ENCODE data around the gene ATP2A1.

GRCh38 chr16:28838558-28838918, 39.8 kb upstream of the ATP2A1 start:
- TF ChIP-seq, protein P1, sequence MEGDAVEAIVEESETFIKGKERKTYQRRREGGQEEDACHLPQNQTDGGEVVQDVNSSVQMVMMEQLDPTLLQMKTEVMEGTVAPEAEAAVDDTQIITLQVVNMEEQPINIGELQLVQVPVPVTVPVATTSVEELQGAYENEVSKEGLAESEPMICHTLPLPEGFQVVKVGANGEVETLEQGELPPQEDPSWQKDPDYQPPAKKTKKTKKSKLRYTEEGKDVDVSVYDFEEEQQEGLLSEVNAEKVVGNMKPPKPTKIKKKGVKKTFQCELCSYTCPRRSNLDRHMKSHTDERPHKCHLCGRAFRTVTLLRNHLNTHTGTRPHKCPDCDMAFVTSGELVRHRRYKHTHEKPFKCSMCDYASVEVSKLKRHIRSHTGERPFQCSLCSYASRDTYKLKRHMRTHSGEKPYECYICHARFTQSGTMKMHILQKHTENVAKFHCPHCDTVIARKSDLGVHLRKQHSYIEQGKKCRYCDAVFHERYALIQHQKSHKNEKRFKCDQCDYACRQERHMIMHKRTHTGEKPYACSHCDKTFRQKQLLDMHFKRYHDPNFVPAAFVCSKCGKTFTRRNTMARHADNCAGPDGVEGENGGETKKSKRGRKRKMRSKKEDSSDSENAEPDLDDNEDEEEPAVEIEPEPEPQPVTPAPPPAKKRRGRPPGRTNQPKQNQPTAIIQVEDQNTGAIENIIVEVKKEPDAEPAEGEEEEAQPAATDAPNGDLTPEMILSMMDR (IDR thresholded peaks at IDR 0.05) = no peak
- no peak for TF ChIP-seq EZH2 (IDR thresholded peaks at IDR 0.05)

Data from neural progenitor cell (in vitro differentiated cells).